Upper lobe of left lung (tissue), 6 donors: ENCODE measurements around the gene CDX2. TPM values are rescaled to one million over a fixed set of nuclear protein-coding genes. Genes with fewer than 3 reads are reported as not detected.

Source experiments
- ATAC-seq, 2 donors: fragments of 200-7000 bp; cut with Tn5 transposase; one replicate each; pipeline ENCODE4 v1.9.1; 2022; ENCODE audit warnings: mild to moderate bottlenecking in 2 of 2, moderate library complexity in 2 of 2; ENCODE audit not compliant: low FRiP score in 2 of 2
- DNase-seq, 2 donors: peaks; one replicate each; pipeline ENCODE4 v3.0.0-alpha.2; 2019 to 2020
- H3K27ac ChIP-seq, 4 donors: fragments of 200-600 bp; sonication (generic); one replicate each; pipeline ENCODE4 v1.5.1; 2016 to 2019
- H3K27me3 ChIP-seq, 4 donors: fragments of 200-600 bp; sonication (generic); one replicate each; pipeline ENCODE4 v1.5.1; 2017 to 2019
- H3K36me3 ChIP-seq, 4 donors: fragments of 200-600 bp; sonication (generic); one replicate each; pipeline ENCODE4 v1.5.1; 2016 to 2019
- H3K4me1 ChIP-seq, 4 donors: fragments of 200-600 bp; sonication (generic); one replicate each; pipeline ENCODE4 v1.5.1; 2018 to 2019
- H3K4me3 ChIP-seq, 4 donors: fragments of 200-600 bp; sonication (generic); one replicate each; pipeline ENCODE4 v1.5.1; 2017 to 2019; ENCODE audit warnings: mild to moderate bottlenecking in 2 of 4, moderate library complexity in 1 of 4
- H3K9me3 ChIP-seq, 4 donors: fragments of 200-600 bp; sonication (generic); one replicate each; pipeline ENCODE4 v1.5.1; 2018 to 2019
- CTCF ChIP-seq, 6 experiments: fragments of 450-650 bp in 4 of 6; fragments of 200-600 bp in 2 of 6; sonication (generic) in 2 of 6; IDR thresholded peaks; one replicate each; pipeline ENCODE4 v1.5.1; 2016 to 2019; ENCODE audit warnings: antibody characterized with exemption in 6 of 6
- EP300 ChIP-seq, 4 donors: sonication (generic); formaldehyde crosslinking; IDR thresholded peaks; one replicate each; pipeline ENCODE4 v1.5.1; 2017; ENCODE audit warnings: antibody characterized with exemption in 4 of 4, control low read depth in 2 of 4
- POLR2A ChIP-seq, 4 donors: fragments of 450-650 bp; IDR thresholded peaks; one replicate each; pipeline ENCODE4 v1.5.1; 2016 to 2017; ENCODE audit warnings: antibody characterized with exemption in 4 of 4, mild to moderate bottlenecking in 2 of 4
- POLR2AphosphoS5 ChIP-seq, 2 donors: sonication (generic); formaldehyde crosslinking; IDR thresholded peaks; one replicate each; pipeline ENCODE4 v1.5.1; 2017; ENCODE audit warnings: antibody characterized with exemption in 2 of 2
- WGBS, 2 donors: methylation state at CpG; one replicate each; pipeline ENCODE4 v1.1.5; 2017 to 2018; 5-methylcytosine and 5-hydroxymethylcytosine counted together
- total RNA-seq, 6 donors: library from RNA; depleted of rRNA in 4 of 6; stranded (reverse); fragments of >200 nt in 4 of 6; gene quantifications; one replicate each; pipeline versions ENCODE4 v1.1.0 to v1.2.1, GENCODE V29; 2016 to 2021
- donor health status: DM: no; HTN: no; CAD: no; lungs with moderate emphysema.
- donor health status: DM: no; HTN: yes; CAD: no; lungs with severe emphysema.

Gene CDX2
- under 1 TPM in 1 of 6 donors, not detected in 5; 0.14 TPM for total RNA-seq

GRCh38 chr13:27969082-27969865, at the start of gene CDX2:
CDX2 (minus strand) TSS chr13:27969315; CDS start chr13:27969006, 309 bp downstream.
- peaks cover 3 to 78% (median 46%) of the 10 kb centered on the region in 4 donors for H3K27me3 ChIP-seq
- DNase-seq (no peak), ATAC-seq (no peak)
- H3K9me3 ChIP-seq: no peaks in the 10 kb centered on the region
- H3K27ac ChIP-seq: no peak within 1 kb of the TSS
- H3K4me3 ChIP-seq: peak within 1 kb of the TSS in 1 of 4 donors; percentile 24
- peaks cover 4 to 42% (median 15%) of the 10 kb centered on the region in 4 donors for H3K4me1 ChIP-seq
- TF ChIP-seq EP300 (IDR thresholded peaks at IDR 0.05): no peak
- no peak for TF ChIP-seq POLR2A (IDR thresholded peaks at IDR 0.05)
- no peak for TF ChIP-seq CTCF (IDR thresholded peaks at IDR 0.05)
- TF ChIP-seq POLR2AphosphoS5 (IDR thresholded peaks at IDR 0.05): no peak
- no peaks in the 10 kb centered on the region for H3K36me3 ChIP-seq
- WGBS, 2 donors: 5 to 6% methylated on average over 27 to 34 of the region's 34 CpGs

- H3K9me3 ChIP-seq: no peaks in the 10 kb centered on the region
- no peak overlapping the region for H3K4me3 ChIP-seq
- no peaks in the 10 kb centered on the region for H3K36me3 ChIP-seq
- TF ChIP-seq CTCF (IDR thresholded peaks at IDR 0.05) (no peak), EP300 (IDR thresholded peaks at IDR 0.05) (no peak), POLR2AphosphoS5 (IDR thresholded peaks at IDR 0.05) (no peak), POLR2A (IDR thresholded peaks at IDR 0.05) (no peak)
- DNase-seq (no peak), ATAC-seq (no peak)
- H3K27ac ChIP-seq: no peak overlapping the region
- no peaks in the 10 kb centered on the region for H3K27me3 ChIP-seq
- no peaks in the 10 kb centered on the region for H3K4me1 ChIP-seq
- 34 to 40% methylated on average over 3 of the region's 3 CpGs for WGBS, 2 donors
Measured at GRCh38 chr13:28014301-28014700, 45.2 kb upstream of the CDX2 start.

- Histone ChIP-seq H3K4me1 (no peaks in the 10 kb centered on the region), H3K27ac (no peak overlapping the region), H3K4me3 (no peak overlapping the region), H3K9me3 (no peaks in the 10 kb centered on the region), H3K27me3 (no peaks in the 10 kb centered on the region), H3K36me3 (no peaks in the 10 kb centered on the region)
- ATAC-seq (no peak), DNase-seq (no peak)
- TF ChIP-seq EP300 (IDR thresholded peaks at IDR 0.05) (no peak), CTCF (IDR thresholded peaks at IDR 0.05) (no peak), POLR2A (IDR thresholded peaks at IDR 0.05) (no peak), POLR2AphosphoS5 (IDR thresholded peaks at IDR 0.05) (no peak)
- WGBS, 2 donors: 82 to 84% methylated on average over 1 of the region's 1 CpG
Measured at GRCh38 chr13:28013482-28013881, 44.4 kb upstream of the CDX2 start.

GRCh38 chr13:28012896-28013295, 43.8 kb upstream of the CDX2 start:
- no peak for ATAC-seq
- Histone ChIP-seq H3K9me3 (no peaks in the 10 kb centered on the region), H3K27me3 (no peaks in the 10 kb centered on the region), H3K27ac (no peak overlapping the region), H3K4me1 (no peaks in the 10 kb centered on the region), H3K4me3 (no peak overlapping the region), H3K36me3 (no peaks in the 10 kb centered on the region)
- TF ChIP-seq EP300 (IDR thresholded peaks at IDR 0.05) (no peak), POLR2A (IDR thresholded peaks at IDR 0.05) (no peak), CTCF (IDR thresholded peaks at IDR 0.05) (no peak), POLR2AphosphoS5 (IDR thresholded peaks at IDR 0.05) (no peak)
- no peak for DNase-seq

- no peaks in the 10 kb centered on the region for H3K4me1 ChIP-seq
- H3K27me3 ChIP-seq: no peaks in the 10 kb centered on the region
- TF ChIP-seq POLR2A (IDR thresholded peaks at IDR 0.05) (no peak), EP300 (IDR thresholded peaks at IDR 0.05) (no peak), CTCF (IDR thresholded peaks at IDR 0.05) (no peak), POLR2AphosphoS5 (IDR thresholded peaks at IDR 0.05) (no peak)
- no peak overlapping the region for H3K4me3 ChIP-seq
- WGBS, 2 donors: 79 to 82% methylated on average over 4 of the region's 4 CpGs
- no peaks in the 10 kb centered on the region for H3K9me3 ChIP-seq
- DNase-seq (no peak), ATAC-seq (peak in 1 of 2 donors; percentile 15)
- no peaks in the 10 kb centered on the region for H3K36me3 ChIP-seq
- no peak overlapping the region for H3K27ac ChIP-seq
Measured at GRCh38 chr13:28012383-28012782, 43.3 kb upstream of the CDX2 start.
